Parathyroid adenoma (tissue), 2 donors: ENCODE results near the gene HACD1.

Source experiments
- H2AFZ ChIP-seq: fragments of 300-600 bp; sonication (generic); one replicate; pipeline ENCODE4 v1.7.0; 2017; ENCODE audit warnings: antibody characterized with exemption, mild to moderate bottlenecking
- H3K27ac ChIP-seq: fragments of 300-600 bp; sonication (generic); one replicate; pipeline ENCODE4 v1.7.0; 2017
- H3K27me3 ChIP-seq: fragments of 300-600 bp; sonication (generic); one replicate; pipeline ENCODE4 v1.7.0; 2017; ENCODE audit warnings: low read length; ENCODE audit not compliant: control insufficient read depth, insufficient read depth
- H3K36me3 ChIP-seq: fragments of 300-600 bp; sonication (generic); one replicate; pipeline ENCODE4 v1.7.0; 2017; ENCODE audit warnings: low read length; ENCODE audit not compliant: control insufficient read depth, insufficient read depth
- H3K4me1 ChIP-seq: fragments of 300-600 bp; sonication (generic); one replicate; pipeline ENCODE4 v1.7.0; 2017; ENCODE audit warnings: control low read depth
- H3K4me2 ChIP-seq: fragments of 300-600 bp; sonication (generic); one replicate; pipeline ENCODE4 v1.7.0; 2017; ENCODE audit warnings: low read length
- H3K4me3 ChIP-seq: fragments of 300-600 bp; sonication (generic); one replicate; pipeline ENCODE4 v1.7.0; 2017; ENCODE audit warnings: low read depth, low read length
- H3K79me2 ChIP-seq: fragments of 300-600 bp; sonication (generic); one replicate; pipeline ENCODE4 v1.7.0; 2017; ENCODE audit warnings: control low read depth
- H3K9ac ChIP-seq: fragments of 300-600 bp; sonication (generic); one replicate; pipeline ENCODE4 v1.7.0; 2017; ENCODE audit warnings: mild to moderate bottlenecking
- H3K9me3 ChIP-seq: fragments of 300-600 bp; sonication (generic); one replicate; pipeline ENCODE4 v1.7.0; 2017; ENCODE audit warnings: low read length; ENCODE audit not compliant: control insufficient read depth
- TF ChIP-seq, protein P1 (sequence below): fragments of 300-600 bp; sonication (generic); IDR thresholded peaks from one replicate; pipeline ENCODE4 v1.7.0; 2017; ENCODE audit warnings: antibody characterized with exemption, mild to moderate bottlenecking
- donor health status: primary hyperparathyroidism.

HACD1 gene

GRCh38 chr10:17655009-17655408 lies 37.8 kb upstream of the HACD1 start:
- no peak overlapping the region for H2AFZ ChIP-seq
- H3K36me3 ChIP-seq: no peaks in the 10 kb centered on the region
- no peak overlapping the region for H3K9ac ChIP-seq
- H3K9me3 ChIP-seq: no peaks in the 10 kb centered on the region
- TF ChIP-seq, protein P1, sequence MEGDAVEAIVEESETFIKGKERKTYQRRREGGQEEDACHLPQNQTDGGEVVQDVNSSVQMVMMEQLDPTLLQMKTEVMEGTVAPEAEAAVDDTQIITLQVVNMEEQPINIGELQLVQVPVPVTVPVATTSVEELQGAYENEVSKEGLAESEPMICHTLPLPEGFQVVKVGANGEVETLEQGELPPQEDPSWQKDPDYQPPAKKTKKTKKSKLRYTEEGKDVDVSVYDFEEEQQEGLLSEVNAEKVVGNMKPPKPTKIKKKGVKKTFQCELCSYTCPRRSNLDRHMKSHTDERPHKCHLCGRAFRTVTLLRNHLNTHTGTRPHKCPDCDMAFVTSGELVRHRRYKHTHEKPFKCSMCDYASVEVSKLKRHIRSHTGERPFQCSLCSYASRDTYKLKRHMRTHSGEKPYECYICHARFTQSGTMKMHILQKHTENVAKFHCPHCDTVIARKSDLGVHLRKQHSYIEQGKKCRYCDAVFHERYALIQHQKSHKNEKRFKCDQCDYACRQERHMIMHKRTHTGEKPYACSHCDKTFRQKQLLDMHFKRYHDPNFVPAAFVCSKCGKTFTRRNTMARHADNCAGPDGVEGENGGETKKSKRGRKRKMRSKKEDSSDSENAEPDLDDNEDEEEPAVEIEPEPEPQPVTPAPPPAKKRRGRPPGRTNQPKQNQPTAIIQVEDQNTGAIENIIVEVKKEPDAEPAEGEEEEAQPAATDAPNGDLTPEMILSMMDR: no peak
- no peak overlapping the region for H3K27ac ChIP-seq
- H3K4me1 ChIP-seq: no peaks in the 10 kb centered on the region
- peaks cover 33% of the 10 kb centered on the region for H3K79me2 ChIP-seq
- no peak overlapping the region for H3K4me3 ChIP-seq
- H3K4me2 ChIP-seq: no peak overlapping the region
- no peaks in the 10 kb centered on the region for H3K27me3 ChIP-seq

- no peak overlapping the region for H3K9ac ChIP-seq
- no peak overlapping the region for H2AFZ ChIP-seq
- H3K79me2 ChIP-seq: peaks cover 38% of the 10 kb centered on the region
- H3K4me1 ChIP-seq: no peaks in the 10 kb centered on the region
- no peak overlapping the region for H3K4me2 ChIP-seq
- no peak overlapping the region for H3K4me3 ChIP-seq
- TF ChIP-seq, protein P1: no peak
- H3K27me3 ChIP-seq: no peaks in the 10 kb centered on the region
- no peaks in the 10 kb centered on the region for H3K36me3 ChIP-seq
- H3K27ac ChIP-seq: no peak overlapping the region
- H3K9me3 ChIP-seq: no peaks in the 10 kb centered on the region
Observed at GRCh38 chr10:17652585-17652984, 35.4 kb upstream of the HACD1 start.

DNA sequence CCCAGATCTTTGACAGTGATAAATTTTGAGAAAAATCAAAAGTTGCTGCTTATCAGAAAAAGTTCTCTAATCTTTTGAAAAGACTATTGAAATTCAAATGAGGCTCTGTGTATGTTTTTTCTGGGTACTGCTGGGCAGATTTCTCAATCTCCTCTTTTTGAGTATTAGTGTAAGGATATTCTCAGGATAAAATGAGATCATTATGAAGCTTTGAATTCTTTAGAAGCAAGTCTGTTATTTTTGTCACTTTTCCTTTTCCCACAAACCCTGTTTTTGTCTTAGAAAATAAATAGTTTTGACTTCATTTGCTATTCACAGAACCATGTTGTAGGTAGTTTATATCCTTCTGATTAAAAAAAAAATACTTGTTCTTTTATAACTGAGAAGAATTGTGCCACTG lies 34.7 kb upstream of the HACD1 start:
- Histone ChIP-seq H3K36me3 (no peaks in the 10 kb centered on the region), H3K4me2 (no peak overlapping the region), H2AFZ (no peak overlapping the region), H3K4me3 (no peak overlapping the region), H3K27me3 (no peaks in the 10 kb centered on the region), H3K4me1 (no peaks in the 10 kb centered on the region), H3K9me3 (no peaks in the 10 kb centered on the region), H3K9ac (no peak overlapping the region), H3K79me2 (peaks cover 41% of the 10 kb centered on the region), H3K27ac (no peak overlapping the region)
- TF ChIP-seq, protein P1: no peak

GRCh38 chr10:17650416-17650815 lies 33.2 kb upstream of the HACD1 start:
- no peak overlapping the region for H3K4me3 ChIP-seq
- H3K27ac ChIP-seq: no peak overlapping the region
- no peaks in the 10 kb centered on the region for H3K4me1 ChIP-seq

GRCh38 chr10:17649836-17650235 lies 32.7 kb upstream of the HACD1 start:
- Histone ChIP-seq H3K9ac (no peak overlapping the region), H3K79me2 (peaks cover 54% of the 10 kb centered on the region), H3K27ac (no peak overlapping the region), H3K27me3 (no peaks in the 10 kb centered on the region), H3K4me3 (no peak overlapping the region), H3K4me1 (no peaks in the 10 kb centered on the region), H3K36me3 (no peaks in the 10 kb centered on the region), H3K4me2 (no peak overlapping the region), H2AFZ (no peak overlapping the region), H3K9me3 (no peaks in the 10 kb centered on the region)
- TF ChIP-seq, protein P1: no peak

More at GRCh38 chr10:17650416-17650815, 33.2 kb upstream of the HACD1 start:
- TF ChIP-seq, protein P1: no peak
- Histone ChIP-seq H3K4me2 (no peak overlapping the region), H3K9me3 (no peaks in the 10 kb centered on the region), H3K9ac (no peak overlapping the region), H3K36me3 (no peaks in the 10 kb centered on the region), H3K79me2 (peaks cover 48% of the 10 kb centered on the region), H2AFZ (no peak overlapping the region), H3K27me3 (no peaks in the 10 kb centered on the region)
